Right renal pelvis (tissue), 4 donors: Measurements from ENCODE around the gene GSS. TPM values are rescaled to one million over a fixed set of nuclear protein-coding genes. Genes with fewer than 3 reads are reported as not detected.

ENCODE experiments used
- DNase-seq, 4 donors: peaks; one replicate each; pipeline ENCODE4 v3.0.0-alpha.2; 2013; ENCODE audit warnings: low read depth in 4 of 4, low spot score in 3 of 4, missing footprints in 1 of 4
- polyA plus RNA-seq, 4 donors: library from polyadenylated mRNA; unstranded; fragments of 120-200 nt; gene quantifications; one replicate each; pipeline ENCODE4 v1.2.1, GENCODE V29; 2013; ENCODE audit not compliant: insufficient read length in 4 of 4

Gene GSS
- polyA plus RNA-seq, 4 donors = 55.7 to 60.1 (median 58.0) TPM

DNA sequence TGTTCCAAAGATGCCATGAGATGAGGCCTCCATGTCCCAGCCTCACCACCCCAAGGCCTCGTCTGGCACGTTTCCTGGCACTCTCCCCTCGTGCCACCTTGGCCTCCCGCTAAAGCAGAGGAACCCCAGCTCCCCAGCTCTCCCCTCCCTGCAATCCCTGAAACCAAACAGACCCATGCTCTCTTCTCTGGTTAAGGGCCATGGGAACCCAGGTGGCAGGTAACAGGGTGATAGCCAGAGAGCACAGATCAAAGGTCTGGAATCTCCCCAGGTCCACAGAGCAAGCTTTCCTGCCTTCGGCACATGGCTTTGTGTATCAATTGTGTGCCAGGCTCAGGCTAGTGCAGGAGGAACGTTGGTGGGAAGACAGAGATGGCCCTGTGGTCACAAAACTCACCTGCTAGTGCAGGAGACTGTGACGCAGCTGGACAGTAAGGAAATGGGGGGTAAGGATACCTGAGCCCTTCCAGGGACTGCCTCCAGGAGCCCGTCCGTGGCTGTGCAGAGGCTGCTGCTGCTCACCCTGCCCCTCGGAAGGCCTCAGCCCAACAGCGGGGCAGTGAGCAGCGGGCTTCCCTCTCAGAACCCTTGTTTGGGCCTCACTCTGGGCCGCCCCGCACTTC lies 39.0 kb upstream of the GSS start:
- no peak for DNase-seq

DNA sequence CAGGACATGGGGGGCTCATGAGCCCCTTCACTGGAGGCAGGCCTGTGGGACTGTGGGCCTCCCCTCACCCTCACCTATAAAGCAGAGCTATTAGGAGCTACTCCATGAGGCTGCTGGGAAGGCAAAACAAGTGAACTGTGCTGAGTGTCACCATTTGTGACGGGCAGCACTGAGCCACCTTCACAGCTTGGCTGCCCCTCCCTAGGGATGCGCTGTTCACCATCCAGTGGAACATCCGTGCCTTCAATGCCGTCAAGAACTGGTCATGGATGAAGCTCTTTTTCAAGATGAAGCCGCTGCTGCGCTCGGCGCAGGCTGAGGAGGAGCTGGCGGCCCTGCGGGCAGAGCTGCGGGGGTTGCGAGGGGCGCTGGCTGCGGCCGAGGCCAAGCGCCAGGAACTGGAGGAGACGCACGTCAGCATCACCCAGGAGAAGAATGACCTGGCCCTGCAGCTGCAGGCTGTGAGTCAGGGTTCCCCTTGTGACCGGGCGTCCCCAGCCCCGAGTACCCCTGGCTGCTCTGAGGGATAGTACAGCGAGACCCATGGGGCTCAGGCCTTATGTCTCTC lies 38.4 kb upstream of the GSS start:
- DNase-seq = no peak

DNA sequence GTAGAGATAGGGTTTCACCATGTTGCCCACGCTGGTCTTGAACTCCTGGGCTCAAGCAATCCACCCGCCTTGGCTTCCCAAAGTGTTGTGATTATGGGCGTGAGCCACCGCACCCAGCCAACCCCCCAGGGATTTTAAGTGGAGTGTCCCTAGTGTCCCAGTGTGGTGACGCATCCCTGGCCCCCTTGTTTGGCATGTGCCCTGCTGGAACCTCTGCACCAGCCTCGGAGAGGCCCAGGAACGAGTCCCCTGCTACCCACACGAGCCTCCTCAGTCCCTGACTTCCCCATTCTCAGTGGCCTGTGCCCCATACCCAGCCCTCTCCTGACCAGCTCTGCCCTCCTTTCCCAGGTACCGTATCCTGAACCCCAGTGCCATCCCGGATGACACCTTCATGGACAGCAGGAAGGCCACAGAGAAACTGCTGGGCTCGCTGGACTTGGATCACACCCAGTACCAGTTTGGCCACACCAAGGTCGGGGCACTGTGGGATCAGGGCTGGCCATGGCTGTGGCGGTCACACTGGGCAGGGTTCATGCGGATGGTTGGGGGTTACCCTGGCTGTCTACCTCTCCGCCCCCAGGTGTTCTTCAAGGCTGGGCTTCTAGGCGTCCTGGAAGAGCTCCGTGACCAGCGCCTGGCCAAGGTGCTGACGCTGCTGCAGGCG lies 37.3 kb upstream of the GSS start:
- DNase-seq = no peak

DNA sequence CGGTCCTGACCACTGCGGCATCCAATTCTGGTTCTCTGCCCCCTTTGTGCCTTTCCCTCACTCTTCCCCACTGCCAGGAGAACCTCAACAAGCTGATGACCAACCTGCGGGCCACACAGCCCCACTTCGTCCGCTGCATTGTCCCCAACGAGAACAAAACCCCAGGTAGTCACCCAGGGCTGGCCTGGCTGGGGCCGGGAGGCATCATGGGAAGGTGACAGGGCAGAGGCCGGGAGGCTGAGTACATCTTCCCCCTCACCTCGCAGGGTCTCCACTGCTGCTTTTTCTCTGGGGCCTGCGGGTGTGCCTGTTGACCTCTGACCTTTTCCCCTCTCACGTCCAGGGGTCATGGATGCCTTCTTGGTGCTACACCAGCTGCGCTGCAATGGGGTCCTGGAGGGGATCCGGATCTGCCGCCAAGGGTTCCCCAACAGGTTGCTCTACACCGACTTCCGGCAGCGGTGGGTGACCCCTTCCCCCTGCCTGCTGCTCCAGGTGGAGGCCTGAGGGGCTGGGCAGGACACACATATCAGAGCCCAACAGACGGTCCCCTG lies 35.1 kb upstream of the GSS start:
- DNase-seq = no peak

DNA sequence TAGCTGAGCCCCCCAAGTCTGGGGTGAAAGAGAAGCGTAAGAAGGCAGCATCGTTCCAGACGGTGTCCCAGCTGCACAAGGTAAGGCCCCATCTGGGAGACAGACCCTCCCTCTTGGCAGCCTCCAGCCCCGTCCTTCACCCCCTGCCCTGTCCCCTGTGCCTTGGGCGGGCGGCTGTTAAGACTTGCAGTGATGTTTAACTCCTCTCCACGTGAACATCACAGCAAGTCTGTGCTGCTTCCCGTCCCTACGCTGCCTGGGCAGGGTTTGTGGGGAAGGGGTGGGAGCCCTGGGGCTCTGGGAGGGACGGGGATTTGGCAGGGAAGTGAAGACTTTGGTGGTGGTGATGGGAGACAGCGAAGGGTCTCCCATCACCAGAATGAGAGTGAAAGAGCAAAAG lies 34.6 kb upstream of the GSS start:
- DNase-seq = no peak

DNA sequence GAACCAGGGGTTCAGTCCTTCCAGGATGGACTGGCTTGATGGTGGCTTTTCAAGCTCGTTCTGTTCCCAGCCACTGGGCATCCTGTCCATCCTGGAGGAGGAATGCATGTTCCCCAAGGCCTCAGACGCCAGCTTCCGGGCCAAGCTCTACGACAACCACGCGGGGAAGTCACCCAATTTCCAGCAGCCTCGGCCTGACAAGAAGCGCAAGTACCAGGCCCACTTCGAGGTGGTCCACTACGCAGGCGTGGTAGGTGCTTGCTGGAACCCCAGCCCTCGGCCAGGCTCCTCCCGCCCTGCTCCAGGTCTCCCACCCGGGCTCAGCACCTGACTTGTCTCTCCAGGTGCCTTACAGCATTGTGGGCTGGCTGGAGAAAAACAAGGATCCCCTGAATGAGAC lies 34.1 kb upstream of the GSS start:
- DNase-seq = no peak

DNA sequence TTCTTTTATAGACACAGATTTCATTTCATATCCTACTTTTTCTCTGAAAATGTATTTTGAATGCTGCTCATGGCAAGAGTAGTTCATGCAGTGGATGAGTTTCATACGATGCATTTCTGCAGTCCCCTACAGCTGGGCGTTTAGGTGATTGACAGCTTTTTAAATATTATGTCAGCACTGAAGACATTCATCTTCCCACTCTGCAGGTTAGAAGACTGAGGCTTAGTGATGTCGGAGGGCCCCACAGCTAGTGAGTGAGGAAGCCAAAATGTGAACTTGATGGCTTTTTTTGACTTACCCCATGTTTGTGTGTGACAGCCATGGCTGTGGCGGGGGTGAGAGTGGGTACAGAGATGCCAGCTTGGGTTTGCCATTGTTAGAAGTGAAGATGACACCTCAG lies 33.5 kb upstream of the GSS start:
- no peak for DNase-seq

DNA sequence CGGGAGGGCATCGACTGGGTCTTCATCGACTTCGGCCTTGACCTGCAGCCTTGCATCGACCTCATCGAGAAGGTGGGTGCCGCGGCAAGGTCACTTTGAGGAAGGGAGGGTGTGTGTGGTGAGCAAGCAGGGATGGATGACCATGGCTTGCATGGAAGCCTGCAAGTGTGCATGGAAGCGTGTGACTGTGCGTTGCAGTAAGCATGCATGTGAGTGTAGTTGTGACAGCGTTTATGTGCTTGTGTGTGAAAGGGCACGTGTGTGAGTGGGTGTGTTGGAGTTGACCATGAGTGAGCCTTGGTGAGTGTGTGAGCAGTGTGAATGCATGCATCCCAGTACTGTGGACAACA lies 32.6 kb upstream of the GSS start:
- DNase-seq = no peak

DNA sequence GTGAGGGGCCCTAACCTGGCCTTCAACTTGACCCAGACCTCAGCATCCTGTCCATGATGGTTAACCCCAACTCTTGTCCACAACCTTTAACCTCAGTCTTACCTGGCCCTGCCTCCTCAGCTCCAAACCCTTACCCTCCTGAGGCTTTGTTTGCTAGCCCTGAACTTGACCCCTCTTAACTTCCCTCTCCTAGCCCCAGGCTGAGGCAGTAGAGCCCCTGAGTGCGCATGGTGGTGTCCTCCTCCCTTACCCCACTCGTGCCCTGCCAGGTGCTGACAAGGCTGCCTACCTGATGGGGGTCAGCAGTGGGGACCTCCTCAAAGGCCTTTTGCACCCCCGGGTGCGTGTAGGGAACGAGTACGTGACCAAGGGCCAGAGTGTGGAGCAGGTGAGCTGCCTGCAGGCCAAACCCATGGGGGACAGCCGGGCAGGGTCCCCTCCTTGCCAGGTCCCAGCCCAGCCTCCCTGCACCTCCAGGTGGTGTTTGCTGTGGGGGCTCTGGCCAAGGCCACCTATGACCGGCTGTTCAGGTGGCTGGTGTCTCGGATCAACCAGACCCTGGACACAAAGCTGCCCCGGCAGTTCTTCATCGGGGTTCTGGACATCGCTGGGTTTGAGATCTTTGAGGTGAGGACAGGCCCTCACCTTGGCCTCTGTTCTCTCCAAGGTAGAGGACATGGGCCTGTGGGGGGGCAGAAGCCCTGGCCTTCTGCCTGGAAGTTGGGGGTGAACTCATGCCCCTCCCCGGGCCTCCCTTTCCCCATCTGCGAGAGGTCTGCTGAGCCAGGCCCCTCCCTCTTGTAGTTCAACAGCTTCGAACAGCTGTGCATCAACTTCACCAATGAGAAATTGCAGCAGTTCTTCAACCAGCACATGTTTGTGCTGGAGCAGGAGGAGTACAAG lies 31.9 kb upstream of the GSS start:
- peak in 1 of 4 donors; percentile 8 for DNase-seq

DNA sequence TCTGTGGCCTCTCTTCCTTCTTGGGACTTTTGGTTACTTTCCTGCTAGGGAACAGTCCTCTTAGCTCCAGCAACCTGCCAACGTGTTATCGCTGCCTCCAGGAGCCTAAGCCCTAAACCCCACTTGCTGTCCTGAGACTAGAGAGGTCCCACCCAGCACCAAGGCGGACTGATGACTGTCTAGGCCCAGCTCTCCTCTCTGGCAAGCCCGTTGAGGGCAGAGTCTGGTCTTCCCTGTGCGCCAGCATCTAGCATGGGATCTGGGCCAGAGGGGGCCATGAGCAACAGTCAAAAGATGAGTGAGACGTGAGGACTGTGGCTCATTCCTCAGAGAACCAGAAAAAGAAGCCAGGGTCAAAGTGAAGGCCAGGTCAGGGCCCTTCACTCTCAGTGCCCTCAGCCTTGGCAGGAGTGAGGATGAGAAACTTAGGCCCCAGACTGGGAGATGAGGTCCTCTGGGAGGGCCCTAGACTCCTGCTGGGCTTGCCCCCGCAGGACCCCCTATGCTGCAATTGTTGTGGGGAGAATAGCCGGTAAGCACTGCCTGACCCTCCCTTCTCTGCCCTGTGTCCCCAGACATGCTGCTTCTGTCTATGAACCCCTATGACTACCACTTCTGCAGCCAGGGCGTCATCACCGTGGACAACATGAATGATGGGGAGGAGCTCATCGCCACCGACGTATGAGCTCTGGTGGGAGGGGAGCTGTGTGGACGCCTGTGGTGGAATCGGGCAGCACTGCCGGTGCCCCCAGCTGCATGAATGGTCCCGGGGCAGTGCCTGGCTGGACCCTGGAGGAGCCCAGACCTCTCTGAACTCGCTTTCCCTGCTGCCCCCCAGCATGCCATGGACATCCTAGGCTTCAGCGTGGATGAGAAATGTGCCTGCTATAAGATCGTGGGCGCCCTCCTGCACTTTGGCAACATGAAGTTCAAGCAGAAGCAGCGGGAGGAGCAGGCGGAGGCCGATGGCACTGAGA lies 31.0 kb upstream of the GSS start:
- no peak for DNase-seq

DNA sequence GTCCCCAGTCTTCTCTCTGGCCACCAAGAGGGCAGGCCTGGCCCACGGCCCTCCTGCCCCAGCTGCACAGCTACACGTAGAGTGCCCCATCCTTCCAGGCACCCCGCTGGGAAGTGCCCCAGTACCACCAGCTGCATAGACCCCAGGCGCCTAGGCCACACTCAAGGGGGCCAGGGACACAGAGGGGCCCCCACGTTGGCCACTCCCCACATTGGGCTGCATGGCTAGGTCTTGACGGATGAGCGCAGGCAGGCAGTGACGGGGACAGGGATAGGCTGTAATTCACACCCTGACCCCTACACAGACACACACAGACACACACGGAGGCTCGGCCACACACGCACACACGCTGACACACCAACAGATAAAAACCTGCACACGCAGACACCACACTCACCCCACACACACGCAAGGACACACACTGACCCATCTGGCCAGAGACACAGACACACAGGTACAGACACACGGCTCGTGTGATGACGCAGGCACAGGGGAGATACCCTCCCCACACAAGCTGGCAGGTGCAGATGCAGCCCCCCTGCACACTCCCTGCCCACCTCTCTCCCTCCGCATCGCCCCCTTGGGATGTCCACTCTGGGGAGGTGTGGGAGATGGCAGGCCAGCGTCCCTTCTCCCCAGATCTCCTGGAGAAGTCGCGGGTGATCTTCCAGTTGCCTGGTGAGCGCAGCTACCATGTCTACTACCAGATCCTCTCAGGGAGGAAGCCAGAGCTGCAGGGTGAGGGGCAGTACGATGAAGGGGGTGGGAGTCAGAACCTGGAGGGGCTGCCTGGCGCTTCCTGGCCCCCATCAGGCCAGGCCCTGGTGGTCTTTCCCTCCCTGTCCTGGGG lies 30.1 kb upstream of the GSS start:
- no peak for DNase-seq

DNA sequence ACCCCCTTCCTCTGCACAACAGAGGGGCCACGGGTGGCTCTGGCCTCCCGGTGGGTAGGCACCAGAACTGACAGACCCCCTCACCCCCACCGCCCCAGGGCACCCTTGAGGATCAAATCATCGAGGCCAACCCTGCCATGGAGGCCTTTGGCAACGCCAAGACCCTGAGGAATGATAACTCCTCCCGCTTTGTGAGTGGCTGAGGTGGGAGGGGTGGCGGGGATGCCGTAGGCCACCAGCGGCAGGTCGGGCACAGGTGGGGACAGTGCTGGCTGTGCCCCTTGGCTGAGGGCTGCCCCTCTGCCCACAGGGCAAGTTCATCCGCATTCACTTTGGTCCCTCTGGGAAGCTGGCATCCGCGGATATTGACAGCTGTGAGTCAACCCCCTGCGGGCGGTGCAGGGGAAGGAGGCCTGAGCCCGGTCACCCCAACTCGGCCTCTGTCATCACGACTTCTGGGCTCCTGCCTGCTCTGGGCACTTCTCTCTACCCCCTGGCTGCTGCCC lies 29.2 kb upstream of the GSS start:
- DNase-seq = no peak

DNA sequence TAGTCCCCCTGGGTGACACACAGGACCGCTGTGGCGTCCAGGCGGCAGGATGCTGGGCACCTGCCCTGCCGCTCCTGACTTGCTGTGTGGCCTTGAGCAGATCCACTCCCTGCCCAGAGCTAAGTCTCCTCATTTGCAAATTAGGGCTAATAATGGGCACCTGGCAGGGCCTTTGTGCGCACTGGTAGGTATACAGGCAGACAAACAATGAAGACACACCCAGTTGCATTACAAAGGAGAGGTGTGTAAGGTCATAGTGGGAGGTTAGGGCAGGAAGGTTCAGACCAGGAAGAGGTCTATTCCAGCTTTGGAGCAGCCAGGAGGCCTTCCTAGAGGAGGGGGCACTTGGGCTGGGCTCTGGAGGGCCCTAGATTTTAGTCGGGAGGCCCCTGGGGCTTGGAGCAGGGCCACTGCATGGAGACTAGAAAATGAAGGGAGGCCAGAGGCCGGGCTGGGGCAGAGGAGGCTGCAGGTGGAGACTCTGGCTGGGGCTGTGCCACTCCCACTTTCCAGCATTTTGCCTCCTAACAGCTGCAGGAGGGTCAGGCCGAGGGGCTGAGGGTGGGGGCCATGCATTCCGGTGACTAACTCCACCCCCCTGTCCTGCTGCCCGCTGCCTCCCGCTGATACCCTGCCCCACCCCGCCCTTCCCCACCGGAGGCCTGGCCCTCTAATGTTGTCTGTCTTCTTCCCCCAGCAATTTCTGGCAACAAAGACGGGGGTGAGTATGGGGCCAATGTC lies 28.6 kb upstream of the GSS start:
- DNase-seq = no peak

DNA sequence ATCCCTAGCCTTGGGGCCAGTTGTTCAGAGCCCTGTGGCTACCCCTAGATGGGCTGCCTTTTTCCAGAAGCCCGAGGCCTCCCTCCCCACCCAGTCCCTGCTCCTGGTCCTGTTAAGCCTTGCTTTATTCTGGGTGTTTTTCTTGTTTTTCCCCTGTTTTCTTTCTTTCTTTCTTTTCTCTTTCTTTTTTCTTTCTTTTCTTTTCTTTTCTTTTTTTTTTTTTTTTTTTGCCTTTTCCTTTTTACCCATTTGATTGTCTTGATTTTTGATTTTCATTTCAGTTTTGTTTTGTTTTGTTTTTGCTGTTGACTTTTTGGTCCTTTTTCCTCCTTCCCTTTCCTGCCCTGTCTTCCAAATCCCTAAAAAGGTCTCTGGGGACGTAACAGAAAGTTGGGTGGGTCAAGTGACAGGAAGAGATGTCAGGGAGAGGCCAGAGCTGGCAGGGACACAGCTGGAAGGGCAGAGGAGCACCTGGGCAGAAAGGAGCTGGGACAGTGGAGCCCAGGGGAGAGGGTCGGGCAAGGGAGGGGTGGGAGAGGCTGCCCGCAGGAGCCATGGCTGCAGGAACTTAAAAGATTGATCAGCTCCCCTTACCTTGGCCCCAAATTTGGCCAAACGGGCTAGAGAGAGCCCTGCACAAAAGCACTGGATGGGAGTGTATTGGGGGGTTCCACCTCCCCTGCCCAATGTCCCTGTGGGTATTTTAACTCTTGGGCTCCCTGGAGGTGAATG lies 27.6 kb upstream of the GSS start:
- no peak for DNase-seq

DNA sequence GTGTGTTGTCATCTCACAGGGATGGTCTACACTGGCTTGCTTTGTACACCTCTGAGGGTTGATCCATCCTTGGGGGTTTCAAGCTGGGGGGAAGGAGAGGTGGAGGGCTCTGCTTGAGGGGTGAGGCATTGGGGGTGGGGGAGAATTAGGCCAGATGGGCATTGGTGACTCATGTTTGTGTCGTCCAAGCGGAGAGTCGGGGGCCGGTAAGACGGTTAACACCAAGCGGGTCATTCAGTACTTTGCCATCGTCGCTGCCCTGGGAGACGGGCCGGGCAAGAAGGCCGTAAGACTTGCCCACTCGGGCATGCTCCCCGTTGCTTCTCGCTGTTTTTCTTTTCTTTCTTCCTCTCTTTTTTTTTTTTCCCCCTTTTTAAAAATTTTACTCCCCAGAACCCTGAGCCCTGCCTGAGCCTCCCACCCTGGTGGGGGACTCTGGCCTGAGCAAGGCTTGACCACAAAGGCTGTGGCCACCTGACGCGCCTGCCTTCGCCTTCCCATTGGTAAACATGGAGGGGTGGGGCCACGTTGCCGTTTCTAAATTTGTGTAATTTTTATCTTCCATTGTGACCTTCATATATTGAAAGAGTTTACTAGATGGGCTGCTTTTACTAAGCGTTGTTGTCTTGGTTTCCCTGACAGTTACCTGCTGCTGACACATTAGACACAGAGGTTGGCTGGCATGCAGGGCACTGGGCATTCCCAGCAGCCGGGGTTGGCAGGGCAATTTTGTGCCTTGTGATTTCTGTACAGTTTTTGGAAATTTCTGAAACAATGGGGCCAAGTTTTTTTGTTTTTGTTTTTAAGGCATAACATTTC lies 26.9 kb upstream of the GSS start:
- no peak for DNase-seq

DNA sequence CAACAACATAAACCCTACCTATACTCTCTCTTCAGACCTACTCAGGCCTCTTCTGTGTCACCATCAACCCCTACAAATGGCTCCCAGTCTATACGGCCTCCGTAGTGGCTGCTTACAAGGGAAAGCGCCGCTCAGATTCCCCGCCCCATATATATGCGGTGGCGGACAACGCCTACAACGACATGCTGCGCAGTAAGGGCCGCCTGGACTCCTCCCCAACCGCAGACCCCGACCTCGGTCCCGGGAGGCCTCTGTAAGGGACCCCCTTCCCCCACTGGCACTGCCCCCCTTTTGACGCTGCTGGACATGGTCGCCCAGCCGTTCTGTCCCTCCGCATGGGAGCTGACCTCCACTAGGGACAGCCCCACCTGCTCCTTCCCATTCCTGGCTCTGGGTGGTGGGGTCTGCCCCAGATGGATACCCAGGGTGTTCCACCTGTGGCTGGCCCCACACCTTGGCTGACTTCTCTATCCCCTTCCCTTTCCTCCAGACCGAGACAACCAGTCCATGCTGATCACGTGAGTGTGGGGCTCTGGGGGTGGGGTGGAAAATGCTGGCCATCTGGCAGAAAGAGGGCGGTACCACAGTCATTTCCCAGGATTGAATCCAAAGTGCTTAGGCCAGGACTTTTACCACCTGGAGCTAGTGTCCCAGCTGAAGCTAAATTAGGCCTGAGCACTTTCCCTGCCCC lies 25.1 kb upstream of the GSS start:
- no peak for DNase-seq
